Activated CD4-positive, alpha-beta T cell treated with anti-CD3 and anti-CD28 coated beads for 48 hours (primary cell): Measurements from ENCODE around the gene ANKRD55.
"Not testable (repeated sequence)": the region's sequence is repeated elsewhere in the genome, so short reads cannot be mapped to it uniquely, and the experiment has no call there.

ENCODE experiments used
- DNase-seq: peaks from one replicate; pipeline ENCODE4 v3.0.0-alpha.2; 2020

Gene ANKRD55

DNA sequence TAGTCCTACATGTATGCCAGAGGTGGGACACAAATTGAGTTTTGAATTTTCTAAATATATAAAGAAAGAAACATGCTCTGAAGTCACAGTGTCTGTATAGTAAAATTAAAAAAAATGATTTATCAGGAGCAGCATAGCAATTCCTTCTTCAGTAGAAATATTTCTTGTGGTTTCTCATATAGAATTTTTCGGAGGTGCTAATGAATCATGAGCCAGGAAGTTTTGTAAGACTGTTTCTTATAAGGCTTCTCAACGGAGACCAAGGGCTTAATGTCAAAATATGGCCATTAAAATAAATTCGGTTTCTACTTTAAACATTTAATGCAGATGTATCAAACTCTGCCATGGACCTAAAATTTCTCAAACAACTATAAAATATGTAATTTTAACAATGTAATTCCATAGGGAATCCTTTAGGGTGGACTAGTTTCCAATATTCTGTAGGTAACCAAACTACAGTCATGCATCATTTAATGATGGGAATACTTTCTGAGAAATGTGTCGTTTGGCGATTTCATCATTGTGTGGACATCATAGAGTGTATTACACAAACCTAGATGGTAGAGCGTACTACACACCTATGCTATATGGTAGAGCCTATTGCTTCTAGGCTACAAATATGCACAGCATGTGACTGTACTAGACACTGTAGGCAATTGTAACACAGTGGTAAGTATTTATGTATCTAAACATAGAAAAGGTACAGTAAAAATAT, 66.3 kb downstream of the ANKRD55 start:
- DNase-seq: no peak

DNA sequence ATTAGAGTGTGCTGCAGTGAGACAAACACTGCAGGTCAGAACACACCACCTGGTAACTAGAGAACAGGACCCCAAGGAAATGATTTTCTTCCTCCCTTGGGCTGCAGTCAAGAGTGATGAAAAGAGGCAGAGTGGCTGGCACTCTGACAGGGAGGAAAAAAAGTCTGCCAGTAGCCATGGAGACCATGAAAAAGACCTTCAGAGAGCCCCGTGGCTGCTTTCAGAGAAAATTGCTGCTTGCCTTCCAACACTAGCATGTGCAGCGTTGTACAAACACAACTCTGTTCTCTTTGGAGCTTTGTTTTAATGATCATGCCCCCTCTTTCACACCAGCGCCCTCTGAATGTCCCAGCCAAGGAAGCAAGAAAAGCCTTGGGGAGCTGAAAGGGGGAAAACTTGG, 68.8 kb downstream of the ANKRD55 start:
- DNase-seq: no peak

DNA sequence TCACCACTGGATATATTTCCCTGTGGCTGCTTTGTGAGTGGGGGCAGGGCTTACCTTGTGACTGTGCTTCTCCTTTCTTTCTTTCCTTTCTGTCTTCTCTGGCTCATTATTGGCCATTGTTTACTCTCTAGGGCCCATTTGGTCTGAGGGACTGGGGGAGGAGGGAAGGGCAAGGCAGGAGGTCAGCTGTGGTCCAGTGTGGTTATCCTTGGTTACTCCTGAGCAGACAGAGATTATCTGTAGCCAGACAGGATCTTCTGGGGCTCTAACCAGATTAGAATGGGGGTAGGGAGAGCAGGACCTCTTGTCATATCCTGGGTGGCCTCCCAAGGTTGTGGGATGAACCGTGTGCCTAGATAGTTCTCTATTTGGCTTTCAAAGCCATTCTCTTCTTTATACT, 71.2 kb downstream of the ANKRD55 start:
- DNase-seq: no peak

DNA sequence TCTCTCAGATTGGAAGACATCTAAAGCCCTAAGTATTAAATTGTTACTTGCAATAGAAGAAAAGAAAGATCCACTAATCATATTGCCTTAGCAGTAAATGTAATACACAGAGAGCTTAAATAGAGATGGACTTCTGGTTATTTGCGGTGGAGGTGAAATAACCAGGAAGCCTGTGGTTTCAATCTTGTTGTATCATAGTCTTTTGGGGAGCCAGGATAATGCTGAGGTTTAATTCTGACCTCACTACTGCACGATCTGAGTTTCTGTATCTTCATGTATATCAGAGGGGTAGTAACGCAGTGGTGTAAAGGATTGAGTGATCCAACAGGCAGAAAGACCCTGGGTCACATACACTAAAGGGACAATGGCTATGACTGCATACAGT, 71.7 kb downstream of the ANKRD55 start:
- DNase-seq: no peak

DNA sequence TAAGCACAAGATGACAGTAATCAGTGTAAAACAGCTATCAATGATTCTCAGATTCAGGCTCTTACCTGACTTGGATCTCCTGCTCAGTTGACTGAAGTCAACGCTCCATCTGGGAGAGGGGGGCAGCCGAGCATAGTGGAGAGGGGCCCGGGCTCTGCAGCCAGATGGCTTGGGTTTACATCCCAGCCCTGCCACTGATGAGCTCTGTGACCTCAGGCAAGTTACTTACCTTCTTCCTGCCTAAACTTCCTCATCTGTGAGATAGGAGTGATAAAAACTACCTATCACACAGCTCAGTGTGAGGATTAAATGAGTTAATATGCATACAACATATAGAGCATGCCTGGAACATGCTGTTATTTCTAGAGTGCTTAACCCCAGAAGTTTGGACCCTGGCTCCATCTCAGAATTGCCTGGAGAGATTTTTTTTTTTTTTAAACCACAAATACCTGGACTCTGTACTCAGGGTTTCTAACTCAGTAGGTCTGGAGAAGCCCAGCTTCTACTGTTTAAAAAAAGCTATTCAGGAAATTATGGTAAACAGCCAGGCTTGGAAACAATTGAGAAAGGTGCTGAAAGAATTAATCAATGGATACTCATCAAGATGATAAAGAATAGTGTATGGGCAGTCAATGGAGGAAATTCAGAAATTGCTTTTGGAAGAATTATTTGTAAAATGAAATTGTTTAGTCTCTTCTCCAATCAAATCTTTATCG, 72.2 kb downstream of the ANKRD55 start:
- DNase-seq: no peak

DNA sequence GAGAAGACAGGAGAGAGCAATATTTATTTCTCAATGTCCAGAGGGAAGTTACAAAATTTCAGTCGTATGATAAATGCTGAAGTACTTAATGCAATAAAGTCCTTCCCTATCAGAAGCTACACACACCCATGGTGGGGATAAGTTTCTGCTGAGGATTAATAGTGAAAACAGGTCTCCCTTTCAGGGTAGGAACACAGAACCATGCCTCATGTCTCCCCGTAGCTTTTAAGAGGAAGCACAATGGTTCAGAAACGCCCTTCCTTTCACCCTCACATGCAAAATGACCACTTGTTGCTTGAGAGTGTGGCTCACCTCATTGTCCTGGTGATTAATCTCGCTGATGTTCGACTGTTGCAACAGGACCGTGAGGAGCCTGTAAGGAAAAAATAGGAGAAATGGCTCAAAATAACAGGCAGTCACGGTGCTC, 73.6 kb downstream of the ANKRD55 start:
- DNase-seq: no peak

DNA sequence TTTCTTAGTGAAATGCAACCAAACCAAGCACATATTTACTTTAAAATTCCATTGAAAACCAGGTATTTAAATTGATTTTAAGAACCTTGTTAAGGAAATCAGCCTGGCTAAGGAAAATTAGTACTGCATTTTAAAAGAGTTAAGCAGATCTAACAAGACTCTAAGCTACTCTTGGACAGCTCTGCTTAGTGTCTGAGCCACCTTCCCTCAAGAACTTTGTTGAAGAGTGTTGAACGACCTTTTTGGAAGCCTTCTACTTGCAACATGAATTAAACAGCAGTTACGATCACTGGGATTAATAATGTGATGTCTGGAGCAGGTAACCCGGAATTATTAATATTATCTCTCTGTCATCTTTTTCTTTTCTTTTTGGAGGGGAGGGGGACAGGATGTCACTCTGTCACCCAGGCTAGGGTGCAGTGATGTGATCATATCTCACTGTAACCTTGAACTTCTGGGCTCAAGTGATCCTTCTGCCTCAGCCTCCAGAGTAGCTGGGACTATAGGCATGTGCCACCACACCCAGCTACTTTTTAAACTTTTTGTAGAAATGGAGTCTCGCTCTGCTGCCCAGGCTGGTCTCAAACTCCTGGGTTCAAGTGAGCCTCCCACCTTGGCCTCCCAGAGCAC, 74.7 kb downstream of the ANKRD55 start:
- DNase-seq: no peak

DNA sequence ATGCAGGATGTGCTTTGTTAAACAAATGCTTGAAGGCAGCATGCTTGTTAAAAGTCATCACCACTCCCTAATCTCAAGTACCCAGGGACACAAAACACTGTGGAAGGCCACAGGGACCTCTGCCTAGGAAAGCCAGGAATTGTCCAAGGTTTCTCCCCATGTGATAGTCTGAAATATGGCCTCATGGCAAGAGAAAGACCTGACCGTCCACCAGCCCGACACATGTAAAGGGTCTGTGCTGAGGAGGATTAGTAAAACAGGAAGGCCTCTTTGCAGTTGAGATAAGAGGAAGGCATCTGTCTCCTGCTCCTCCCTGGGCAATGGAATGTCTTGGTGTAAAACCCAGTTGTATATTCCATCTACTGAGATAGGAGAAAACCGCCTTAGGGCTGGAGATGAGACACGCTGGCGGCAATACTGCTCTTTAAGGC, 75.9 kb downstream of the ANKRD55 start:
- DNase-seq: not testable (repeated sequence)

DNA sequence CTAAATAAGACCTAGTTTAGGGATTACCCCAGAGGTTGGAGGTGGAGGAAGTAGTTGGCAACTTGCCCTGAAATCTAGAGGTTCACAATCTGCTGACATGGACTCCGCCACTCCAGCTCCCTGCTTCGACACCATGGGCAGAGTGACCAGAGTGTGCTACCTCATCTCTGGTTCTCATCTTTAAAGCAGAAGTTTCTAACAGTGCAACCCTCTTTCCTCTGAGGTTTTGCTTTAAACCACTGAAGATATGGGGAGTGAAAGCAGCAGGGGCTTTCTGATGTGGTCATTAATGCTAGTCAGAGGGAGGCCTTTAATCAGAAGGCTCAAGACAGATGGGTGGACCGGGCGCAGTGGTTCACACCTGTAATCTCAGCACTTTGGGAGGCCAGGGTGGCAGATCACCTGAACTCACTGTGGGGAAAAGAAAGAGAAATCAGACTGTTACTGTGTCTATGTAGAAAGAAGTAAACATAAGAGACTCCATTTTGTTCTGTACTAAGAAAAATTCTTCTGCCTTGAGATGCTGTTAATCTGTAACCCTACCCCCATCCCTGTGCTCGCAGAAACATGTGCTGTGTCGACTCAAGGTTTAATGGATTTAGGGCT, 76.4 kb downstream of the ANKRD55 start:
- not testable (repeated sequence) for DNase-seq

DNA sequence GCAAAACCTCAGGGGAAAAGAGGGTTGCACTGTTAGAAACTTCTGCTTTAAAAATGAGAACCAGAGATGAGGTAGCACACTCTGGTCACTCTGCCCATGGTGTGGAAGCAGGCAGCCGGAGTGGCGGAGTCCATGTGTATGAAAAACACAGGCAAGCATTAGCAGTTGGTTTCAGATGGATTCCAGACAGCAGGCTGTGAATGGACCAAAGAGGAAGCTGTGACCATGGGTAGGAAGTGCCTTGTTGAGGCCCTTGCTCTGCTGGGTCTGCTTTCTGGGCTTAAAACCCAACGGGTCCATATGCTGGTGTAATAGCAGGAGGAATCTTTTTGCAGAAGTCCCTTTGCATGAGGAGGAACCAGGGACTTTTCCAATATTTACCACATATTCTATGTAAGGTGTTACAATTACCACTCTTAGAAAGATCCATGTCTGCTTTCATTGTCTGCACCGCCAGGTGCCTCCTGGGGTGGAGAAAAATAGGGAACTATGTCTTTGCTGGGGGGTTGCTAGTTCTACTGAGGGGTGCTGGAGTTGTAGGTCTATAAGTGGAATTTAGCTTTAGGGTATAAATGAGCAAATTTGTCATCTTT, 77.0 kb downstream of the ANKRD55 start:
- no peak for DNase-seq

DNA sequence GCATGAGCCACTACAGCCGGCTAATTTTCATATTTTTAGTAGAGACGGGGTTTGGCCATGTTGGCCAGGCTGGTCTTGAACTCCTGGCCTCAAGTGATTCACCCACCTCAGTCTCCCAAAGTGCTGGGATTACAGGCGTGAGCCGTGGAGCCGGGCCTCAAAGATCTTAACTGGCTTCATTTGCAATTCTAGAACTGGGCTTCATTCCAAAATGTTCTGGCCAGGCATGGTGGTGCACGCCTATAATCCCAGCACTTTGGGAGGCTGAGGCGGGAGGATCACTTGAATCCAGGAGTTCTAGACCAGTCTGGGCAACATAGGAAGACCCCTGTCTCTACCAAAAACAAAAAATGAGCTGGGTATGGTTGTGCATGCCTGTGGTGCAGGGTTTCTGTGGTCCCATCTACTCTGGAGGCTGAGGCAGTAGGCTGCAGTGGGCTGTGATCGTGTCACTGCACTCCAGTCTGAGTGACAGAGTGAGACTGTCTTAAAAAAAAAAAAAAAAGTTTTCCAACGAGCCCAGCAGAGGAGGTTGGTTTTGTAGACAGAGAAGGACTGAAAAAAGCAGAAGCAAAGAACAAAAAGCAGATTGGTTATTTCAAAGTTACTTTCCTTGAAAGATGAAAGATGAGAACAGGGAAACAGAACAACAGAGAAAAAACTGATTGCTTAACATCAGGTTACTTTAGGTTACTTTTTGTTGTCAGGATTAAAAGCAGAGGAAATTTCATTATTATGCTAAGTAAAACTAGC, 78.2 kb downstream of the ANKRD55 start:
- no peak for DNase-seq

DNA sequence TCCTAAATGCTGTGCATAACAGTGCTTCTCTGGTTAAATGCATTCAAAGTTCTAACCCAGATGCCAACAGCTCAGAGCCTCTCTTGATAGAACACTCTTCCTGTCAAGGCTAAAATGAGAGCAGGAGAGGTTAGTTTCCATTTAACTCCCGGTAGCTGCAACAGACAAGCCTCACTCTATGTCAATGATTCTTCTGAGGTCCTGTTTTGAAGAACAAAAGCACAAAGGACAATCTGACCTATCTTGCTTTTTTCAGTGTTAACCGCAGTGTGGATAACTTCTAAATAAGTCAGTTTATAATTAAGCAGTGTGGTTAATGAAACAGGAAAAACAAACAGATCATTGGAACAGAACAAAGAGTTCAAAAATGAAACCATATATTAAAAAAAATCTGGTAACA, 80.7 kb downstream of the ANKRD55 start:
- DNase-seq: no peak

DNA sequence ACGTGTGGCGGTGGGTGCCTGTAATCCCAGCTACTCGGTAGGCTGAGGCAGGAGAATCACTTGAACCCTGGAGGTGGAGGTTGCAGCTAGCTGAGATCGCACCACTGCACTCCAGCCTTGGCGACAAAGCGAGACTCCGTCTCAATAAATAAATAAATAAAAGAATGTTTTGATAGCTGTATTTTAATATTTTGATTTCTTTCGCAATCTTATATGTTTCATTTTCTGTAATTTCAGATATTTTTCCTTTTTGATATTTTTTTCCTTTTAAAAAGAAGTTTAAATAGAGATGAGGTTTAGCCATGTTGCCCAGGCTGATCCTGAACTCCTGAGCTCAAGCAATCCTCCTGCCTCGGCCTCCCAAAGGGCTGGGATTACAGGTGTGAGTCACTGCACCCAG, 82.4 kb downstream of the ANKRD55 start:
- DNase-seq: not testable (repeated sequence)

DNA sequence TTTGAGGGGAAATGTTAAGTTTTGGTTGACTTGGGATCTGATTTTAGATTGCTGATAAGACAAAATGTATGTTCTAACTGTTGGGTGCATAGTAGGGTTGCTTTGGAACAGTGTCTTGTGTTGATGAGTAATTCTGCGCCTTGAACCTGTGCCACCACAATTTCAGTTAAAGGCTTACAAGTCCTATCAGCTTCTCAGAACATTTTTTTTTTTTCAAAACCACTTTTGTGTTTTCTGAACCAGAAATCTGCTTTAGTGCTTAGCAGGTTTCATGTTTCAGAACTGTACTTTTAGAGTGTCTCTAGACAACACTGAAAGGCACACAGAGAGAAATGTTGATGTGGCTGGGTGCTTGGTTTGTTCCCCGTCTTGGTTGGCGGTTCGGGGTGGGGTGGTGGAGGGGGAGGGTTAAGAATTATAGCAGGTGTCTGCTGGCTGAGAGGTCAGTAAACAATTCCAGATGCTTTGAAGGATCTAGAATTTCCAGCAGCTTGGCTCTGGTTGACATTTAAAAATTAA, 84.6 kb downstream of the ANKRD55 start:
- peak; percentile 57 for DNase-seq

DNA sequence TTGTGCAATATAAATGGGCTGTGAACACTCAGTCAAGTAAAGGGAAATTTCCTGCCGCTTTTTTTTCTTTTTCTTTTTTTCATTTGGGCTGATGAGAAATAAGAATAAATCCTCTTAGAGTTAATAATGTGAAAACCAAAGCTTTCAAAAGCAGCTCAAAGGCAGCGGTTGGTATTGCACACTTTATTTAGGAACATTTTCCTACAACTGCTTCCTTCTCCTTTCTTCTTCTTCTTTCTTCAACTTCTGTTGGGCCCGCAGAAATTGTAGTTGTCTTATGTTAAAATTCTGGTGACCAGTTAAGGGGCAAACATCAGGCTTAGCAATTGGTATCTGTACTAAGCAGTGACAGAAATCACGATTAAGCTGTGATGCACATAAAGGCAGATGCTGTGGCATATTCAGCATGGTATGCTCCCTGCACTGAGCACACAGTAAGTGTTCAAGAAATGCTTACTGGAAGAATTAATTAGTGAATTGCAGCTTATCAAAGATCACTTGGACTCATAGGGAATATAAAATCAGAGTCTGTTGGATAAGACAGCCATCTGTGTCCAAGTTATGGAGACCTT, 85.4 kb downstream of the ANKRD55 start:
- DNase-seq: no peak

DNA sequence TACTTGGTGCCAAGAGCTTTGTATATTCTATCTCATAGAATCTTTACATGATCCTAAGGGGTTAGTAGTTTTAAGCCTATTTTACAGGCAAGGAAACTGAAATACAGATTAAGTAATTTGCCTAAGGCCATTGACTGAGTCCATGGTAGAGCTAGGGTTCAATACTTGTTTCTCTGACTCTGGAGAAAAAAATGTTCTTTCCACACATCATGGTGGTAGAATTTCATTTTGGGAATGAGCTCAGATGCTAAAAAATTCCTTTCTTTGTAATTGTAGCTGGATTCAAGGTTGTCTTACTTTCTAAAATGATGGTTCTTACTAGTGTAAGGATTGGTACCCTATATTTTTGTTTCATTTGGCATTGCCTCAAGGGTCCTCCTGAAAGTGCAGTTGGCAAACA, 86.0 kb downstream of the ANKRD55 start:
- DNase-seq: no peak

DNA sequence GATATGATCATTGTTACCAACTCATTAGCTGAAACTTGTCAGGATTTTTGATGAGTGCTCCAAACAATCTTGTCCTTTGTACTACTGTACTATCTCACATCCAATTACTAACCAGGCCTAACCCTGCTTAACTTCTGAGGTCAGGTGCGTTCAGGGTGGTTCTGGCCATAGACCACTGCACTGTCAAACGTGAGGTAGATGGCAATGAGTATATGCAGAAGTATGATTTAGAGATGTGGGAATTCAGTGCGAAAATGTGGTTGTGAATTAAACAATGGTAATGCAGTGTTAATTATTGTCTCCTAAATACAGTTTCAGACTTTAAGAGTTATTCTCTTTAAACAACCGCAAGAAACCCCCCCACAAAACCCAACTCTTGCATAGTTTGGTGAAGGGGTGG, 86.5 kb downstream of the ANKRD55 start:
- no peak for DNase-seq

DNA sequence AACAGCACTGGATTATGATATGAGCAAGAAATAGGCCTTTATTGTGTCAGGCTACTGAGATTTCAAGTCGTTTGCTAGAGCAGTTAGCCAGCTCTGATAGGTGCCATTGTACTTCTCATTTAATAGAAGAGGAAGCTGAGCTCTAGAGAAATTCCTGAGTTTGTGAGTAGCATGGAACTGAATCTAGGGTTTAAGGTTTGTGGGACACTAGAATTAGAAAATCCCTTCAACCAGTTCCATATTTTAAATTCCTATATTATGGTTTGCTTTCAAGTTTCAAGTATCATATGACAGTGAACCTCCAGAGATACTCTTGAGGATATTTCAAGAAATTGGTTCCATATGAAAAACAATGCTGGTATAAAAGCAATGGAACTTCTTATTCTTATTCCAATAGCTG, 87.6 kb downstream of the ANKRD55 start:
- no peak for DNase-seq

DNA sequence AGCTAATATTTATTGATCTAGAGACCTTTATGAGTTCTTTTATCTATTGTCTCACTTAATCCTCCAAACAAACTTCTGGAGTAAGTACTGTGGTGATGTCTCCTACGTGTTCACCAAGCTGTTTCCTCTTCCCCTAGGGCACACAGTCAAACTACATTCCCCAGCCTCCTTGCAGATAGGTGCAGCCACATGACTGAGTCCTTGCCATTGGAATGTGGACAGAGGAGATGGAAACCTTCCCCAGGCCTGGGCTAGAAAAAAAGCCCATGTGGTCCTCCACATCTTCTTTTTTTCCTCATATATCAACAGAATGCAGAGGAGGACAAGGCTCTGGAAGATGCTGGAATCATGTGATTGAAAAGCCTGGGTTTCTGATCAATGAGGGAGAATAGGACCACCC, 88.0 kb downstream of the ANKRD55 start:
- DNase-seq: no peak

DNA sequence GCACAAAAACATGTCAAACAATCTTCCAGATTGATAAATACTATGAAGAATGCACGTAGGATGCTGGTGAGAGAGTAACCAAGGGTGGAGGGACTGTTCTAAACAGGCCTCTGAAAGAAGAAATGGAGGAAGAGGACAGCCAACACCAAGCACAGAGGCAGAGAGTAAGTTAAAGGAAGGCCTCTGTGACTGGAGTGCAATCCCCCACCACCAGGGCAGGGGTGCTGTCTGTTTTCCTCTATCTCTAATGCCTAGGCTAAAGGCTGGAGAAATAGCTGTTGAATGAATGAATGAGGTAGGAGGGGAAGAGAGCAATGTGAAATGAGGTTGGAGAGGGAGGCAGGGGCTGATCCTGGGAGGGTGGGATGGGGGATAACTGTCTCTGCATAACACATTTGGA, 88.9 kb downstream of the ANKRD55 start:
- no peak for DNase-seq

DNA sequence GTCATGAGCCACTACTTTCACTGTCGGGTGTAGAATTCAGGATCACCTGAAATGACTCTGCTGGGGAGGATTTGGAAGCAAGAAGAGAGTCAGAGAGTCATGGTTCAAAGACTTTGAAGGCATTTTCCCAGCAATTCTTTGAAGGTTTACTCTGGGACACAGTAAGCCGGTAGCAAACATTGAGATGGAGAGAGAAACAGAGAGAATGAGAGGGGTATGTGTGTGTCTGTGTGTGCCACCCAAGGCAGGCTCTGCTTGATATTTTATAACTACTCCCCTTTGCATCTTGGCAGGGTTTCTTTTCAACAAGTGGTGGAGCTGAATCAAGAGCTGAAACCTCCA, 89.8 kb downstream of the ANKRD55 start:
- no peak for DNase-seq
